ENCODE data around the gene ETV4.

- TF ChIP-seq POLR2A (IDR thresholded peaks at IDR 0.05) (no peak), CTCF (IDR thresholded peaks at IDR 0.05) (no peak), EP300 (IDR thresholded peaks at IDR 0.05) (no peak), POLR2AphosphoS5 (IDR thresholded peaks at IDR 0.05) (no peak)
These were observed 14.6 kb upstream of the ETV4 start for GRCh38 chr17:43560461-43561427.
